MM.1S (cell line): Measurements from ENCODE around the gene INSRR.

Experiments used
- EZH2 ChIP-seq: fragments of 300-600 bp; sonication (generic); optimal IDR thresholded peaks from 2 replicates; pipeline ENCODE3; 2017; ENCODE audit warnings: low read depth, mild to moderate bottlenecking, antibody characterized with exemption, low read length, mixed read lengths
- EZH2phosphoT487 ChIP-seq: fragments of 300-600 bp; sonication (generic); IDR thresholded peaks from 2 replicates; pipeline ENCODE4 v1.6.1; 2018; ENCODE audit warnings: antibody characterized with exemption, low read length
- TF ChIP-seq, protein P1 (sequence below): fragments of 300-600 bp; sonication (generic); IDR thresholded peaks from 2 replicates; pipeline ENCODE4 v1.5.1; 2016; ENCODE audit warnings: antibody characterized with exemption, low read length, mixed read lengths

DNA sequence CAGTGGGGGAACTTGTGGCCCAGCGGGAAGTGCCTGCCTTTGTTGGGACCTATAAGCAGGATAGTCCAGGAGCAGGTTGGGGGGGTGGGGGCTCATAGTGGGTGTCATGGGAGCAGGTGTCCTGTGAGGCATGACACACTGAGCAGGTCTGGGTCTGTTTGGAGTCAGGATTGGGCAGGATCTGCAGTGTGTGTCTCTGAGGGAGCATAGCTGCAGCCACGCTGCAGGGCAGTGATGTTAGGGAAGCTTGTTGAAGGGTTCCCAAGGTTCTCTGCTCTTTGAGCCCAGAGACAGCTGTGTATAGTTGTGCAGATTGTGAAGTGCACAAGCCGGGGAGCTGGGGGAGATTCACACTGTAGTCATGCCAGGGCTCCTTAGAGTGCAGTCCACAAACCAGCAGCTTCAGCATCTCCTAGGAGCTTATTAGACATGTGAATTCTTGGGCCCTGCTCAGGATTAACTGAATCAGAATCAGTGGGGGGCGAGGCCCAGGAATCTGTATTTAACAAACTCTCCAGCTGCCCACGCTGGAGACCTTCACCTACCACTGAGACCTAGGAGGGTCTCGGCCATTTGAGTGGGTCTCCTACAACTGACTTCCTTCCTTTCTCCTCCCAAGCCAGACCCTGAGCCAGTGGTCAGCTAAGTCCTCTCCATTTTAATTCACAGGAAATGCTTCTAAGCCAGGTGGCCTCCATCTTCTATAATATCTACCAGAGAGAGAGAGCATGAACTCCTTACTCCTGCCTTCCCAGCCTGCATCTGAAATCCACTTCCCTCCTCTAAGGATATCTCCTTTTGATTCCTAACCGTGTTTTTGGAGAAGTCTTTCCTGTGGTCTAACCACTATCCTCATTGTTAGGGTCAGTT is 11.1 kb downstream of the INSRR start:
- TF ChIP-seq, protein P1, sequence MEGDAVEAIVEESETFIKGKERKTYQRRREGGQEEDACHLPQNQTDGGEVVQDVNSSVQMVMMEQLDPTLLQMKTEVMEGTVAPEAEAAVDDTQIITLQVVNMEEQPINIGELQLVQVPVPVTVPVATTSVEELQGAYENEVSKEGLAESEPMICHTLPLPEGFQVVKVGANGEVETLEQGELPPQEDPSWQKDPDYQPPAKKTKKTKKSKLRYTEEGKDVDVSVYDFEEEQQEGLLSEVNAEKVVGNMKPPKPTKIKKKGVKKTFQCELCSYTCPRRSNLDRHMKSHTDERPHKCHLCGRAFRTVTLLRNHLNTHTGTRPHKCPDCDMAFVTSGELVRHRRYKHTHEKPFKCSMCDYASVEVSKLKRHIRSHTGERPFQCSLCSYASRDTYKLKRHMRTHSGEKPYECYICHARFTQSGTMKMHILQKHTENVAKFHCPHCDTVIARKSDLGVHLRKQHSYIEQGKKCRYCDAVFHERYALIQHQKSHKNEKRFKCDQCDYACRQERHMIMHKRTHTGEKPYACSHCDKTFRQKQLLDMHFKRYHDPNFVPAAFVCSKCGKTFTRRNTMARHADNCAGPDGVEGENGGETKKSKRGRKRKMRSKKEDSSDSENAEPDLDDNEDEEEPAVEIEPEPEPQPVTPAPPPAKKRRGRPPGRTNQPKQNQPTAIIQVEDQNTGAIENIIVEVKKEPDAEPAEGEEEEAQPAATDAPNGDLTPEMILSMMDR, result no peak
- no peak for TF ChIP-seq EZH2
- TF ChIP-seq EZH2phosphoT487, result no peak
